Measurements from ENCODE around the gene SLC26A11.
"Not testable (repeated sequence)": the region's sequence is repeated elsewhere in the genome, so short reads cannot be mapped to it uniquely, and the experiment has no call there.

The SLC26A11 gene

GRCh38 chr17:80275857-80276256 lies 55.6 kb downstream of the SLC26A11 start:
- not testable (repeated sequence) for H3K27me3 Mint-ChIP-seq; H3K9me3 Mint-ChIP-seq; DNase-seq; ATAC-seq (replicated peaks); H3K4me3 Mint-ChIP-seq; H3K27ac Mint-ChIP-seq
- peaks cover 14 to 36% of the 10 kb centered on the region in 2 donors for H3K4me1 Mint-ChIP-seq
- peaks cover 26 to 52% of the 10 kb centered on the region in 2 donors for H3K36me3 Mint-ChIP-seq

- H3K27ac Mint-ChIP-seq: peak overlapping the region; percentile 47
- no peaks in the 10 kb centered on the region for H3K9me3 Mint-ChIP-seq
- peaks cover 22 to 26% of the 10 kb centered on the region in 2 donors for H3K4me1 Mint-ChIP-seq
- H3K27me3 Mint-ChIP-seq: no peaks in the 10 kb centered on the region
- H3K4me3 Mint-ChIP-seq: no peak overlapping the region
- no peak for ATAC-seq (replicated peaks)
- DNase-seq: no peak
- peaks cover 22 to 58% of the 10 kb centered on the region in 2 donors for H3K36me3 Mint-ChIP-seq
These were observed 57.8 kb downstream of the SLC26A11 start for GRCh38 chr17:80277751-80278671.

- peaks cover 17 to 21% of the 10 kb centered on the region in 2 donors for H3K4me1 Mint-ChIP-seq
- no peaks in the 10 kb centered on the region for H3K9me3 Mint-ChIP-seq
- H3K4me3 Mint-ChIP-seq: no peak overlapping the region
- no peaks in the 10 kb centered on the region for H3K27me3 Mint-ChIP-seq
- peak overlapping the region; percentile 0 for H3K27ac Mint-ChIP-seq
- ATAC-seq (replicated peaks): no peak
- DNase-seq: no peak
- peaks cover 19 to 48% of the 10 kb centered on the region in 2 donors for H3K36me3 Mint-ChIP-seq
These were observed 59.7 kb downstream of the SLC26A11 start for GRCh38 chr17:80279895-80280294.

- H3K27ac Mint-ChIP-seq: peak overlapping the region; percentile 56
These were observed 61.3 kb downstream of the SLC26A11 start for GRCh38 chr17:80281516-80281915.

GRCh38 chr17:80283116-80283852 lies 63.1 kb downstream of the SLC26A11 start:
- Mint-ChIP-seq H3K36me3 (peaks cover 23 to 38% of the 10 kb centered on the region in 2 donors), H3K4me1 (peaks cover 10 to 14% of the 10 kb centered on the region in 2 donors), H3K27me3 (no peaks in the 10 kb centered on the region), H3K9me3 (no peaks in the 10 kb centered on the region), H3K4me3 (no peak overlapping the region), H3K27ac (no peak overlapping the region)
- ATAC-seq (replicated peaks): no peak
- no peak for DNase-seq

More at GRCh38 chr17:80281516-80281915, 61.3 kb downstream of the SLC26A11 start:
- Mint-ChIP-seq H3K36me3 (peaks cover 20 to 40% of the 10 kb centered on the region in 2 donors), H3K9me3 (no peaks in the 10 kb centered on the region), H3K4me1 (peaks cover 15 to 17% of the 10 kb centered on the region in 2 donors), H3K27me3 (no peaks in the 10 kb centered on the region), H3K4me3 (no peak overlapping the region)
- no peak for ATAC-seq (replicated peaks)
- DNase-seq: no peak

GRCh38 chr17:80284631-80285030 lies 64.4 kb downstream of the SLC26A11 start:
- DNase-seq (no peak), ATAC-seq (replicated peaks) (peak in 1 of 2 donors; percentile 12)
- Mint-ChIP-seq H3K9me3 (no peaks in the 10 kb centered on the region), H3K27ac (peak overlapping the region; percentile 88), H3K4me1 (peaks cover 15 to 16% of the 10 kb centered on the region in 2 donors), H3K27me3 (no peaks in the 10 kb centered on the region), H3K4me3 (no peak overlapping the region), H3K36me3 (peaks cover 29 to 35% of the 10 kb centered on the region in 2 donors)

- Mint-ChIP-seq H3K27ac (no peak overlapping the region), H3K27me3 (no peaks in the 10 kb centered on the region), H3K4me3 (no peak overlapping the region), H3K9me3 (no peaks in the 10 kb centered on the region), H3K36me3 (peaks cover 35% of the 10 kb centered on the region in 2 donors), H3K4me1 (peaks cover 16 to 18% of the 10 kb centered on the region in 2 donors)
- ATAC-seq (replicated peaks) (no peak), DNase-seq (no peak)
These were observed 65.2 kb downstream of the SLC26A11 start for GRCh38 chr17:80285237-80285920.

GRCh38 chr17:80286638-80286960 lies 66.4 kb downstream of the SLC26A11 start:
- Mint-ChIP-seq H3K36me3 (peaks cover 32 to 38% of the 10 kb centered on the region in 2 donors), H3K27ac (no peak overlapping the region), H3K27me3 (no peaks in the 10 kb centered on the region), H3K9me3 (no peaks in the 10 kb centered on the region), H3K4me3 (no peak overlapping the region), H3K4me1 (peaks cover 12 to 18% of the 10 kb centered on the region in 2 donors)
- DNase-seq (no peak), ATAC-seq (replicated peaks) (no peak)

- Mint-ChIP-seq H3K4me1 (peaks cover 11 to 18% of the 10 kb centered on the region in 2 donors), H3K27ac (no peak overlapping the region), H3K36me3 (peaks cover 32 to 39% of the 10 kb centered on the region in 2 donors), H3K4me3 (no peak overlapping the region), H3K9me3 (no peaks in the 10 kb centered on the region), H3K27me3 (no peaks in the 10 kb centered on the region)
- no peak for ATAC-seq (replicated peaks)
- no peak for DNase-seq
These were observed 66.8 kb downstream of the SLC26A11 start for GRCh38 chr17:80287038-80287437.

GRCh38 chr17:80287806-80288567 lies 67.8 kb downstream of the SLC26A11 start:
- no peak for ATAC-seq (replicated peaks)
- H3K9me3 Mint-ChIP-seq: no peaks in the 10 kb centered on the region
- H3K36me3 Mint-ChIP-seq: peaks cover 31 to 41% of the 10 kb centered on the region in 2 donors
- H3K4me3 Mint-ChIP-seq: no peak overlapping the region
- no peak for DNase-seq
- peaks cover 8 to 18% of the 10 kb centered on the region in 2 donors for H3K4me1 Mint-ChIP-seq
- no peak overlapping the region for H3K27ac Mint-ChIP-seq
- H3K27me3 Mint-ChIP-seq: no peaks in the 10 kb centered on the region

GRCh38 chr17:80289616-80290015 lies 69.4 kb downstream of the SLC26A11 start:
- no peak overlapping the region for H3K4me3 Mint-ChIP-seq
- no peaks in the 10 kb centered on the region for H3K27me3 Mint-ChIP-seq
- no peak for DNase-seq
- no peaks in the 10 kb centered on the region for H3K9me3 Mint-ChIP-seq
- H3K27ac Mint-ChIP-seq: peak overlapping the region; percentile 84
- peaks cover 37 to 46% of the 10 kb centered on the region in 2 donors for H3K36me3 Mint-ChIP-seq
- peaks cover 6 to 15% of the 10 kb centered on the region in 2 donors for H3K4me1 Mint-ChIP-seq
- no peak for ATAC-seq (replicated peaks)

- DNase-seq (no peak), ATAC-seq (replicated peaks) (no peak)
- Mint-ChIP-seq H3K9me3 (no peaks in the 10 kb centered on the region), H3K4me1 (peaks cover 5 to 12% of the 10 kb centered on the region in 2 donors), H3K4me3 (no peak overlapping the region), H3K27me3 (no peaks in the 10 kb centered on the region), H3K27ac (peak overlapping the region; percentile 56), H3K36me3 (peaks cover 41 to 47% of the 10 kb centered on the region in 2 donors)
These were observed 69.9 kb downstream of the SLC26A11 start for GRCh38 chr17:80290156-80290555.

GRCh38 chr17:80291260-80291659 lies 71.0 kb downstream of the SLC26A11 start:
- ATAC-seq (replicated peaks) (no peak), DNase-seq (no peak)
- no peak overlapping the region for H3K27ac Mint-ChIP-seq
- H3K27me3 Mint-ChIP-seq: no peaks in the 10 kb centered on the region
- peaks cover 3 to 12% of the 10 kb centered on the region in 2 donors for H3K4me1 Mint-ChIP-seq
- no peaks in the 10 kb centered on the region for H3K9me3 Mint-ChIP-seq
- H3K4me3 Mint-ChIP-seq: no peak overlapping the region
- H3K36me3 Mint-ChIP-seq: peaks cover 46 to 48% of the 10 kb centered on the region in 2 donors
